NCI-H345 treated with DMSO at 0.1 percent for 48 hours (cell line): ENCODE measurements around the gene OR6C70.
"Not testable (repeated sequence)": the region's sequence is repeated elsewhere in the genome, so short reads cannot be mapped to it uniquely, and the experiment has no call there.

Experiments
- DNase-seq: peaks from one replicate; lab custom pipeline; 2025; ENCODE audit not compliant: unreplicated experiment; lab: John Stamatoyannopoulos, UW

Gene OR6C70

DNA sequence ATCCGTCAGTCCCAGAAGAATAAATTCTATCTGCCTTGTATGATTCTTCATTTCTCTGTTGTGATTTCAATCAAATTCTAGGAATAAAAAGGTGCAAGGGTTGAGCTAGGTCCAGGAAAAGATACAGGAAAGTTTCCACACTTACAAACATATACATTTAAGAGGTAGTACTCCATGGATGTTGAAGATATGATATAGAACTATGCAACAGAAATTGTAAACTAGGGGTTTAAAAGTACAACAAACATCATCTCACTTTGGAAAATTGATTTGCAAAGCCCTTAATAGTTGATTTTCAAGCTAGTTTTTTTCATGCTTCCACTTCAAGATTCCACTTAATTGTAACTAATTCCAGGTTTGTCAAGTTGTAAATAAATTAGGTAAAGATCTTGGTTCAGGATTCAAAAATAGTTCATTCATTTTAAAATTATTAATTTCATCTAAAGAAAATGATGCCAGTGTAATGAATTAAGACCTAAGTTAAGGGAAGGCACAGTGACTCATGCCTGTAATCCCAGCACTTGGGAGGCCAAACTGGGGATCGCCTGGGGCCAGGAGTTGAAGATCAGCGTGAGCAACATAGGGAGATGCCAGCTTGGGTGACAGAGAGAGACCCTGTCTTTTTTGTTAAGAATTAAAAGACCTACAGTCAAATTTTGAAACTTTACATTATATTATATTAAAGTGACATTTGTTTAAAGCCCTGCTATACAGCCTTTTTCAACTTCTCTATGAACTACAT is at the start of gene OR6C70:
Gene OR6C70 (minus strand): TSS at position 51 of the 742 bp plus-strand sequence. CDS start 0 bp downstream, at position 51.
- no peak for DNase-seq

DNA sequence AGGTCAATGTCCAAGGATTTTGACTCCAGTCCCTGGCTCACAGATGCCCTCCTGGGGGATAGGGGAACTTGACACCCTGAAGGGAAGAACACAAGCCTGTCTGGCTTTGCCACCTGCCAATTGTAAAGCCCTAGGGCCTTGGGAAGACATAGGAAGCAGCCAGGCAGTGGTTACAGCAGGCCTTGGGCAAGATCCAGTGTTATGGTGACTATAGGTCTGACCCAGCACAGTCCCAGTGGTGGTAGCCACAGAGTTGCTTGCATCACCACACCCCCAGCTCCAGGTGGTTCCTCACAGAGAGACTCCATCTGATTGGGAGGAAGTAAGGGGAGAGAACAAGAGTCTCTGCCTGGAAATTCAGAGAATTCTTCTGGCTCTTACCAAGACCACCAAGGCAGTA is 46.5 kb upstream of the OR6C70 start:
- DNase-seq: no peak

DNA sequence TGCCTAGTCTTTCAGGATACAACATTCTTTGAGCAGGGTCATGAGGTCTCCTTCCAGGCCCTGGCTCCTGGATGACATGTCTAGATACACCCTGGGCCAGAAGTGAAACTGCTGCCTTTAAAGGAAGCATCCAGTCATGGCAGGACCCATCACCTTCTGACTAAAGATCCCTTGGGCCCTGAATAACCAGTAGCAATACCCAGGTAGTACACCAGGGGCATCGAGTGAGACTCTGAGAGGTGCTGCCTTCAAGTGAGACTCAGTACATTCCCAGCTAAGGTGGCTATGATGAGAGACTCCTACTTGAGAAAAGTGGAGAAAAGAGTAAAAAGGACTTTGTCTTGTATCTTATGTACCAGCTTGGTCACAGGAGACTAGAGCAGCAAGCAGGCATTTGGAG is 45.8 kb upstream of the OR6C70 start:
- no peak for DNase-seq

DNA sequence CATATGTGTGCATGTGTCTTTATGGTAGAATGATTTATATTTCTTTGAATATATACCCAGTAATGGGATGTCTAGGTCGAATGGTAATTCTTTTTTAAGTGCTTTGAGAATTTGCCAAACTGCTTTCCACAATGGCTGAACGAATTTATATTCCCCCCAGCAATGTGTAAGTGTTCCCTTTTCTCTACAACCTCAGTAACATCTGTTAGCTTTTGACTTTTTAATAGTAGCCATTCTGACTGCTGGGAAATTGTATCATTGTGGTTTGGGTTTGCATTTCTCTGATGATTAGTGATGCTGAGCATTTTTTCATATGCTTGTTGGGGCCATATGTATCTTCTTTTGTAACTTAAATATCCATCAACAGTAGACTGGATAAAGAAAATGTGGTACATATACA is 31.7 kb upstream of the OR6C70 start:
- DNase-seq: no peak

DNA sequence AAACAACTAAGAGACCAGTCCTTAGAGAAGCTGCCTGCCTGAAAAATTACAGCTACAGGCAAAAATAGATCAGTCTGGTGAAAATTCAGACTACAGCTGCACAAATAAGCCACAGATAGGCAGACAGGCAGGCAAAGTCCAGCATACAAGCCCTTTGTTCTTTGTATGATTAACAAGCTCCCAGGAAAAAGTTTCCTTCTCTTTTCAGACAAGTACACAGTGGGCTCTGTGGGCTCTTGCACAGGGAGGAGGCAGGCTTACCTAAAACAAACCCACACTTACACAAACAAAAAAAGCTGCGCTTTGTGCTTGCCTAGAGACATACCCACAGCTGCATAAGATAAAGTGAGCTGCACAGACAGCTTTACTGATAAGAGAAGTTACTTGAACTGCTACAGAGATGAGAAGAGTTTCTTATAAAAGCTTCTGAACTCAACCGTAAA is 29.9 kb upstream of the OR6C70 start:
- no peak for DNase-seq

DNA sequence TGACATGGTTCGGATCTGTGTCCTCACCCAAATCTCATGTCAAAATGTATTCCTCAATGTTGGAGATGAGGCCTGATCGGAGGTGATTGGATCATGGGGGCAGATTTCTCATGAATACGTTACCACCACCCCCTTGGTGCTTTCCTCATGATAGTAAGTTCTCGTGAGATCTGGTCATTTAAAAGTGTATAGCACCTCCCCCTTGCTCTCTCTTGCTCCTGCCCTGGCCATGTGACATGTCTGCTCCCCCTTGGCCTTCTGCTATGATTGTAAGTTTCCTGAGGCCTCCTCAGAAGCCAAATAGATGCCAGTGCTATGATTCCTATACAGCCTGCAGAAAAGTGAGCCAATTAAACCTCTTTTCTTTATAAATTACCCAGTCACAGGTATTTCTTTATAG is 29.3 kb upstream of the OR6C70 start:
- DNase-seq: no peak

DNA sequence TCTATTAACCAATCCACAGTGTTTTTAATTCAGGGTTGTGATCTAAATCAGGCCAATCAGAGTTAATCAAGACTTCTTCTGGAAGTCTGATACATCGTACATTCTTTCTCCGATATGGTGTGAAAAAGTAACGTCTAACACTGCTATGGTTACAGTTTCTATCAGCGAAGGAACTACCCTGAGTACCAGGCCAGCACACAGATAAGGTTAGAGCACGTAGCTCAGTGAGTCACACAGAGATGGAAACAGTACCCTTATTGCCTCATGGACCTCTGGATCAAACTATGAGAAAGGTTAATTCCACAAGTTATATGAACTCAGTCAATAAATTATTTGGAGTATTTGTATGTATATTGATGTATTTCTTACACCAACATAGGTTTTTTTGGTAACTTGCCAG is 25.6 kb upstream of the OR6C70 start:
- DNase-seq: no peak

DNA sequence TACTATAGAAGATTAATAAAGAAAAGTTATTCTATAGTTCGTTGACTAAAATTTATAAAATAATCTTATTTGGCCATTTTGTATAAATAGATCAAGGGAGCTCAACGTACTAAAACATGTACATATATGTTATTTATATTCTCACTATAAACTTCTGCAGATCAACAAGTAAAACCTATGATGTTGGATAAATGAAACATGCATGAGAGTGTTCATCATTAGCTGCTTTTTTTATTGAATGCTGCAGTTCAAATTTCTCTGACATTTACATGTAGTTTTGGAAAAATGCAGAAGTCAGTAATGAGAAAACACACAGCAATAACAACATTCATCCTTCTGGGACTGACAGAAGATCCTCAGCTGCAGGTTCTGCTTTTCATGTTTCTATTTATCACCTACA is 22.1 kb upstream of the OR6C70 start, which contains the start of gene OR6C68:
Gene OR6C68 (plus strand): TSS at position 301 of the 400 bp plus-strand sequence. CDS start 0 bp downstream, at position 301.
- DNase-seq: no peak

DNA sequence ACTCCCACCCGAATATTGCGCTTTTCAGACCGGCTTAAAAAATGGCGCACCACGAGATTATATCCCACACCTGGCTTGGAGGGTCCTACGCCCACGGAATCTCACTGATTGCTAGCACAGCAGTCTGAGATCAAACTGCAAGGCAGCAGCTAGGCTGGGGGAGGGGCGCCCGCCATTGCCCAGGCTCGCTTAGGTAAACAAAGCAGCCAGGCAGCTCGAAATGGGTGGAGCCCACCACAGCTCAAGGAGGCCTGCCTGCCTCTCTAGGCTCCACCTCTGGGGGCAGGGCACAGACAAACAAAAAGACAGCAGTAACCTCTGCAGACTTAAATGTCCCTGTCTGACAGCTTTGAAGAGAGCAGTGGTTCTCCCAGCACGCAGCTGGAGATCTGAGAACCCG is 14.3 kb upstream of the OR6C70 start:
- not testable (repeated sequence) for DNase-seq

DNA sequence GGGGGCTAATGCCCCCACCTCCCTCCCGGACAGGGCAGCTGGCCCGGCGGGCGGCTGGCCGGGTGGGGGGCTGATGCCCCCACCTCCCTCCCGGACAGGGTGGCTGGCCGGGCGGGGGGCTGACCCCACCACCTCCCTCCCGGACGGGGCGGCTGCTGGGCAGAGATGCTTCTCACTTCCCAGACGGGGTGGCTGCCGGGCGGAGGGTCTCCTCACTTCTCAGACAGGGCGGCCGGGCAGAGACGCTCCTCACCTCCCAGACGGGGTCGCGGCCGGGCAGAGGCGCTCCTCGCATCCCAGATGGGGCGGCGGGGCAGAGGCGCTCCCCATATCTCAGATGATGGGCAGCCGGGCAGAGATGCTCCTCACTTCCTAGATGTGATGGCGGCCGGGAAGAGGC is 9.2 kb upstream of the OR6C70 start:
- DNase-seq: not testable (repeated sequence)

DNA sequence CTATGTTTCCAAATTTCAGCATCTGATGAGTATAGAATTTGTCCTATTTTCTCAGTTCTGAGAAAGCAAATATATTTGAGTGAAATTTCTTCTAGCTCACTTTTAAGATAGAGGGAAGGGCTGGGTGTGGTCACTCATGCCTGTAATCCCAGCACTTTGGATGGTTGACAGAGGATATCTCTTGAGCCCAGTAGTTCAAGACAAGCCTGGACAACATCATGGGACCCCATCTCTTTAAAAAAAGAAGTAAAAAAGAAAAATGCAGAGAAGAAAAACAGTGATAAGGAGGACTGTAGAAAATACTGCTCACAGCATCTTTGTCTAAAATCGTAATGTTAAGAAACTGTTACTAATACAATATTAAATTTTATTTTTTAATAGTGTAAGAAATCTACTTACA is 2.3 kb upstream of the OR6C70 start:
- DNase-seq: no peak

DNA sequence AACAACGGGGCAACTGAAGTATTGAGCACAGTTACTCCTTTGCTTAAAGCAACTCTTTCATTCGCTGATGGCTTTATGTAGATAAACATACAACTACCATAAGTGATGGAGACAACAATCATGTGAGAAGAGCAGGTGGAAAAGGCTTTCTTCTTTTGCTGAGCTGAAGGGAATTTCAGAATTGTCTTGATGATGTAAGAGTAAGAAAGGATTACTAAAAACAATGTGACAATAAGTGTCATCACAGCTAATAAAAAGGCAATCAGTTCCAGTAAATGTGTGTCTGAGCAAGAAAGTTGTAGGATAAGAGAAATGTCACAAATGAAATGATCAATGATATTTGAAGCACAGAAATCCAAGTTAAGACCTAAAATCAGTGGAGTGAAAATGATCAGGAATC is 647 bp downstream of the OR6C70 start:
- no peak for DNase-seq

DNA sequence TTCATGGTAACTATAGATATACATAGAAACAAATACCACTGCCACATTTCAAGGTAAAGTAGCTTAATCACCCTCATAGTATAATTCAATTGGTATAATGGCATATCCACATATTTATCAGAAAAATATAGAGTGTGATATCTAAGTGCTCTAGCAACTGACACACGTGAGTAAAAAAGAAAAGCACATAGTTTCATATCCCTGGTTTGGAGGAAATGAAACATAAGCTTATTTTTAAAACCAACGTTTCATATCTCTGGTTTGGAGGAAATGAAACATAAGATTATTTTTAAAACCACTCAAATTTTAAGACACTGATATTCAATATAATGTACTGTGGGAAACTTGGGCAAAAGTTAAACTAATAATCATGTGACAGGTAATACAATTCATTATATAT is 2.1 kb downstream of the OR6C70 start:
- no peak for DNase-seq

DNA sequence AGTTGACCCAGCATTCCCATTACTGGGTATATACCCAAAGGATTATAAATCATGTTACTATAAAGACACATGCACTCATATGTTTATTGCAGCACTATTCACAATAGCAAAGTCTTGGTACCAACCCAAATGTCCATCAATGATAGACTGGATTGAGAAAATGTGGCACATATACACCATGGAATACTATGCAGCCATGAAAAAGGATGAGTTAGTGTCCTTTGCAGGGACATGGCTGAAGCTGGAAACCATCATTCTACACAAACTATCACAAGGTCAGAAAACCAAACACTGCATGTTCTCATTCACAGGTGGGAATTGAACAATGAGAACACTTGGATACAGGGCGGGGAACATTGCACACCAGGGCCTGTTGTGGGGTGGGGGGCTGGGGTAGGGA is 5.0 kb downstream of the OR6C70 start:
- not testable (repeated sequence) for DNase-seq

DNA sequence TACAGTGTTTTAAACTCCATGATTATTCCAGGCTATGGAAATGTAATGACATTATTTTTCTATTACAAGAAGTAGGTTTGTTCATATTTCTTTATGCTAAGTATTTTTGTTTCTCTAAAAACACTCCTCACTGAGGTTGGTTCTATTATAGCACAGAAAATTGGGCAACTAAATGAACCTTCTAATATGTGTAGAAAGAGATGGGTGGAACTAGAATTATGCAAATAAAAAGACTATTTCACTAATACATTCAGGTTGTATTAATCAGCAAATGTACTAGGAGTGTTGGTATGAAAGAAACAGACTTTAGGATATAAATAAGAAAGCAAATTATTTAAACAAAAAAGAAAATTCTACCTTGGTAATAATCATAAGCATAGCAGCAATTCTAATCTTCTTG is 21.1 kb downstream of the OR6C70 start:
- no peak for DNase-seq

DNA sequence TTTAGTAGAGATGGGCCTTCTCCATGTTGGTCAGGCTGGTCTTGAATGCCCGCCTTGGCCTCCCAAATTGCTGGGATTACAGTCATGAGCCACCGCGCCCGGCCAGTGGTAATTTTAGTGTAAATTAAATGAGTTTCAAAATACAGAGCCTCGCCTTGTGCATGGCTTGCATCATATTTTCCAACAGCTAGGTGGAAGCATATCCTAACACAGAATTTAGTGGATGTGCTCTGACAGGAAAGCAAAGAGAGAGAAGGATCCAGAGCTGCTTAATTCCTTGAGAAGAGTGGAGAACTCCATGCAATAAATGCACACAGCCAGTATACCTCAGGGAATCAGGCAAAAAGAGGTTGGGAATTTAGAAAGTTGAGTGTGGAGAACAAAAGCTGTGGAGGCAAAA is 23.6 kb downstream of the OR6C70 start:
- no peak for DNase-seq

DNA sequence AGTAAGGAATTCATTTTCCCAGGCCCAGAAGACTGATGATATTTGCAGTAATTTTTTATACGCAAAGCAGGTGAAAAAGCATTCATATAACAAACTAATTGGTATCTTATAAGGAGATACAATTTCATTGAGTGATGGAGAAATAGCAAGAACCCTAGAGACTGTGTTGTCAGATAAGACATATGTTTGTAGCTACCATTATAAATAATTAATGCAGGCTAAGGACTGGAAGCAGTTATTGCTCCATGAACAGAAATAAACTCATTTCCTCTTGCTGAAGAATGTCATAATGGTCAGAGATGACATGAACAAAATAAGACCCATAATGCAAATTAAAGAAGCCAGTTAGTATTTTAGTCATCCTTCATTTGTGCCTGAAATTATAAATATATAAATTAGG is 24.6 kb downstream of the OR6C70 start:
- DNase-seq: no peak

DNA sequence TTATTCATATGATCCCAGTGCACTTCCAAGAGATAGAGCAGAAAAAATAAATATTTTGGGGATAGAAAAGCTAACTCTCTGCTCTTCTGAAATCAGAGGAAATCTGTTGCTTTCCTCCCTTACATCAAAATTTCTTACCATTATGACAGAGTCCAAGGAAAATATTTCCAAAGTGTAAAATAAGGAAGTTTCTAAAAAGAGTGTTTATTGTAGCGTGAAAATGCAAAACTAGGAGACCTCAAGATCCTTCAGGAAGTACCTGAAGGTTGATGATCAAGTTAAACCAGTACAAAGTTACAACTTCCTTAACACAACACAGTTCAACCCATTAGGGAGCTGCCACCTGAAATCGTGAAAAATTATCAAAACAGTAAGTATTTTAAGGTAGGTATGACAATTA is 26.2 kb downstream of the OR6C70 start, which contains the start of gene OR6C2:
Gene OR6C2 (plus strand): TSS at position 301 of the 400 bp plus-strand sequence. CDS start 8,138 bp downstream, outside the sequence.
- DNase-seq: no peak

DNA sequence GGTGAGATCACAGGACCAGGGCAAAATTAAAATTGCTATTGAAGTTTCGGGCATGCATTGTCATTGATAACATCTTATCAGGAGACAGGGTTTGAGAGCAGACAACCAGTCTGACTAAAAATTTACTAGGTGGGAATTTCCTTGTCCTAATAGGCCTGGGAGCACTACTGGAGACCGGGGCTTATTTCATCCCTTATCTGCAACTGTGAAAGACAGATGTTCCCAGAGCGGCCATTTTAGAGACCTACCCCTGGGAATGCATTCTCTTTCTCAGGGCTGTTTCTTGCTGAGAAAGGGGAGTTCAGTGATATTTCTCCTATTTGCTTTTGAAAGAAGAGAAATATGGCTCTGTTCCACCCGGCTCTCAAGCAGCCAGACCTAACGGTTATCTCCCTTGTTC is 28.7 kb downstream of the OR6C70 start:
- DNase-seq: not testable (repeated sequence)

DNA sequence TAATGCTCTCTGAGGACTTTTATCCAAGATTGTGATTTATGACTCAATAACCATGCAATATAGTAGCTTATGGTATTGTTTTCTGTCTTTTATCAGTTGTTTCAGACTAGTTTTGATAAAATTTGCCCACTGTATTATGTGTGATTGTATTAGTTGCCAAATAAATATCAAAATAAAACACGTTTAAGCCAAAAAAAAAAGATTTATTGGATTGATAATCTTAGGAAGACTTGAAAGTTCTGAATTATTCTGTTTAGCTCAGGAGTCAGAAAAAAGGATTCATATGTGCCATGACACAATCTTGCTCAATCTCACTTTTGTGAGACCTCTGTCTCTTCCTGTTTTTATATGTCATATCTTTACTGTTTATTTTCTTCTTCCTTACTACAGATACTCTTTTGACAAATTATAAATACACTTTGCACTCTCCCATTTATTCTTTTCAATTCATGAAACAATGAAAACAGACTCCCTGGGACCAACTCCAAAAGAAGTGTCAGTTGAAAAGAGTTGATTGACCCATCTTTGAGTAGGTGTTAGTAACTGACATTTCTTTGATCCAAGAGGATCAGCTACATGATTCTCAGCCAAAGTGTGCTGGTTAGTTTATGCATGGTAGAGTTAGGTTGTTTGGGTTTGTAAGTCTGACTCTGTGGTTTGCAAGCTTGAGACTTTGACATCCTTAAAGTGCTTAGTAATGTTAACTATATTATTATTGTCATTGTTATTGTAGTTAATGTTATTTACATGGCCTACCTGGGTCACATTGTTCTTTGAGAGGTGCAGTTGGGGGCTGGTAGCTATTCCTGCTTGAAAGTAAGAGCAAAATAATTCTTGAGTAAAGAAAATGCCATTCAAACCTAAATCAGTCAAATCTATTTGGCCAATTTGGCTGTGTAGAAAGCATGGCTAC is 41.4 kb downstream of the OR6C70 start:
- no peak for DNase-seq

DNA sequence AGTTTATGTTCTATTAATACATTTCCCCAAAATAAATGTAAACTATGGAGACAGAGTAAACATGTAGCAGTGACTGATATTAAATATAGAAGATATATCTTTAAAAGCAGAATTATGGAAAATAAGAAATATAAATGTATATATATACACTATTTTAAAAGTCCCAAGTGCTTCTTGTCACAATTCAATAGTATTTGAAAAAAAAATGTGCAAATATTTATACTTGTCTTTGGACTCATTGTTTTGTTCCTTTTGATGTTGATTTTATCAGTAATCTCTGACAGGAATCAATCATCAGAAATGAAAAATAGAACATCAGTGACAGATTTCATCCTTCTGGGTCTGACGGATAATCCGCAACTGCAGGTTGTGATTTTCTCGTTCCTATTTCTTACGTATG is 44.0 kb downstream of the OR6C70 start, which contains the start of gene OR6C76:
Gene OR6C76 (plus strand): TSS at position 301 of the 400 bp plus-strand sequence. CDS start 0 bp downstream, at position 301.
- no peak for DNase-seq
